Measurements from ENCODE around the gene DNMT3B.
A peak's percentile ranks its signal among the peaks of the same experiment; 100 is the strongest.

Gene DNMT3B

DNA sequence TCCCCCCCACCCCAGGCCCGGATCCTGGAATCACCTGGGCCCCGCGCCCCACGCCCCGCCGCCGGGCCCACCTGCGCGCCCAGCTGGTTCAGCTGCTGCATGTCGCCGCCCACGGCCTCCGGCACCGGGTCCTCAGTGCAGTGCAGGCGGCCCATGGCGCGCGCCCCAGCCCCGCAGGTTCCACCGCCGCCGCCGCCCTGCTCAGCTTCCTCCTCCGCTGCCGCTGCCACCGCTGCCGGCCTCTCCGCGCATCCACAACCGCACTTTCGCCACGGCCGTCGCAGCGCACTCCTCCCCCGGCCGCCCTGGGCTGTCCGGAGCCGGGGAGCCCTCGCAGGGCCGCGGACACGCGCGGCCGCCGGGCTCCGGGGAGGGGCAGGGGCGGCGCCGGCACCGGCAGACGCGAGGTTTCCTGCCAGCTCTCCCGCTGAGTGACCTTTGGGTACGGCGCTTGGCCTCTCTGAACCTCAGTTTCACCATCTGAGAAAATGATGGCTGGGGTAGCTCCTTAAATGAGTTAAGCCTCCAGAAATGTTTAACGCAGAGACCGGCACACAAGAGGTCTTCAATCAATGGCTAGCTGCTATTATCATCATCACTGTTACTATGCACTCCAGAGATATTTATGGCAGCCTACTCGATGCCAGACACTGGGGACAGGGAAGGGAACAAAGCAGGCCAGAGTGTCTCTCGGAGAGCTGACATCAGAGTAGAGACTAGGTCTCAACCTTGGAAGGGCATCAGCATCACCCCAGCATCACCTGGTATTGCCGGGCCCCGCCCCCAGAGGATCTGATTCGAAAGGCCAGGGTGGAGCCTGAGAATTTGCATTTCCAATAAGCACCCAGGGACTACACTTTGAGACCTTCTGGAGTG, 18.7 kb upstream of the DNMT3B start, which contains the start of gene COMMD7:
TSS of gene COMMD7 (minus strand) at position 231 of the 876 bp plus-strand sequence. CDS start at position 155, 76 bp downstream.
- peaks cover 29% of the 10 kb centered on the region; the same call in 1 of the 2 replicates for H3K79me2 ChIP-seq (ENCODE audit: insufficient read depth, low read depth)
- peaks cover 30% of the 10 kb centered on the region for H3K4me1 ChIP-seq (ENCODE audit: low read depth, poor library complexity, severe bottlenecking)
- H3K36me3 ChIP-seq (ENCODE audit: insufficient read depth), result no peaks in the 10 kb centered on the region
- H3K9ac ChIP-seq, result peak within 1 kb of the TSS; percentile 70
- TF ChIP-seq, protein P1, sequence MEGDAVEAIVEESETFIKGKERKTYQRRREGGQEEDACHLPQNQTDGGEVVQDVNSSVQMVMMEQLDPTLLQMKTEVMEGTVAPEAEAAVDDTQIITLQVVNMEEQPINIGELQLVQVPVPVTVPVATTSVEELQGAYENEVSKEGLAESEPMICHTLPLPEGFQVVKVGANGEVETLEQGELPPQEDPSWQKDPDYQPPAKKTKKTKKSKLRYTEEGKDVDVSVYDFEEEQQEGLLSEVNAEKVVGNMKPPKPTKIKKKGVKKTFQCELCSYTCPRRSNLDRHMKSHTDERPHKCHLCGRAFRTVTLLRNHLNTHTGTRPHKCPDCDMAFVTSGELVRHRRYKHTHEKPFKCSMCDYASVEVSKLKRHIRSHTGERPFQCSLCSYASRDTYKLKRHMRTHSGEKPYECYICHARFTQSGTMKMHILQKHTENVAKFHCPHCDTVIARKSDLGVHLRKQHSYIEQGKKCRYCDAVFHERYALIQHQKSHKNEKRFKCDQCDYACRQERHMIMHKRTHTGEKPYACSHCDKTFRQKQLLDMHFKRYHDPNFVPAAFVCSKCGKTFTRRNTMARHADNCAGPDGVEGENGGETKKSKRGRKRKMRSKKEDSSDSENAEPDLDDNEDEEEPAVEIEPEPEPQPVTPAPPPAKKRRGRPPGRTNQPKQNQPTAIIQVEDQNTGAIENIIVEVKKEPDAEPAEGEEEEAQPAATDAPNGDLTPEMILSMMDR (conservative IDR thresholded peaks at IDR 0.05; ENCODE audit: low read depth, low read length), result no peak
- peak within 1 kb of the TSS; percentile 41 for H3K27ac ChIP-seq
- peak within 1 kb of the TSS; percentile 89 for H3K4me2 ChIP-seq
- no peaks in the 10 kb centered on the region for H4K20me1 ChIP-seq (ENCODE audit: insufficient read depth)
- H2AFZ ChIP-seq (ENCODE audit: low read depth), result peak within 1 kb of the TSS; percentile 86
- no peaks in the 10 kb centered on the region for H3K27me3 ChIP-seq (ENCODE audit: insufficient read depth, low read depth)
- no peak within 1 kb of the TSS for H3K4me3 ChIP-seq (IDR thresholded peaks at IDR 0.05; ENCODE audit: insufficient read depth, low read depth, low read length)

DNA sequence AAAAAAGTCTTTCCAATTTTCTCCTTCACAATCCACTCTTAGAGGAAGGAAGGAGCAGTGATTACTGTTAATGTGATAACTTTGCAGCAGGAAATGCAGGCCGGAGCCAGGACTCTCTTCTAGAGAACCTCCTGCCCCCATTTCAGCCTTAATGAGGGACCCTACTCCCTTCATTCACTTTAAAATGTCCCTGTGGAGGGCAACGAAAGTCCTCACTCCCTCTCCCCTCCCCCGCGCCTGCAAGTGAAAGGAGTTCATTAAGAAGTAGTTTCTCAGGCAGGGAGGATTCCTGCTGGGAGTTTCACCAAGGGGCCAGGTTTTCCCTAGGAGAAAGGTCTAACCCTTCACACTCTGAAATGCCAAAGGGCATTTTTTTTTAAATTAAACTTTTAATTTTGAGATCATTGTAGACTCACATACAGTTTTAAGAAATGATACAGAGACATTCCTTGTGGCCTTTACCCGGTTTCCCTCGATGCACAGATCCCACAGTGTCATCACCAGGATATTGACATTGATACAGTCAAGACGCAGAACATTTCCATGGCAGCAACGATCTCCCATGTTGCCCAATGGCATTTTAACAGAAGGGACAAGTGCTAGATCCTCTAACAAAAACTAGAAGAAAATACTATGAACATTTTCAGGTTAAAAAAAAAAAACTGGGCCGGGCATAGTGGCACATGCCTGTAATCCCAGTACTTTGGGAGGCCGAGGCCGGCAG, 12.1 kb upstream of the DNMT3B start:
- Histone ChIP-seq H3K27ac (no peak overlapping the region), H4K20me1 (ENCODE audit: insufficient read depth) (no peaks in the 10 kb centered on the region), H3K4me3 (IDR thresholded peaks at IDR 0.05; ENCODE audit: insufficient read depth, low read depth, low read length) (no peak overlapping the region), H3K36me3 (ENCODE audit: insufficient read depth) (no peaks in the 10 kb centered on the region), H3K4me2 (0 out of 2 replicates have a peak overlapping the region, but pooled peaks have one; percentile 7), H3K4me1 (ENCODE audit: low read depth, poor library complexity, severe bottlenecking) (peaks cover 23% of the 10 kb centered on the region), H3K79me2 (ENCODE audit: insufficient read depth, low read depth) (no peaks in the 10 kb centered on the region), H3K27me3 (ENCODE audit: insufficient read depth, low read depth) (no peaks in the 10 kb centered on the region), H3K9ac (no peak overlapping the region), H2AFZ (ENCODE audit: low read depth) (peak overlapping the region; percentile 15; the same call in 1 of the 2 replicates)
- TF ChIP-seq, protein P1 (conservative IDR thresholded peaks at IDR 0.05; ENCODE audit: low read depth, low read length), result no peak

DNA sequence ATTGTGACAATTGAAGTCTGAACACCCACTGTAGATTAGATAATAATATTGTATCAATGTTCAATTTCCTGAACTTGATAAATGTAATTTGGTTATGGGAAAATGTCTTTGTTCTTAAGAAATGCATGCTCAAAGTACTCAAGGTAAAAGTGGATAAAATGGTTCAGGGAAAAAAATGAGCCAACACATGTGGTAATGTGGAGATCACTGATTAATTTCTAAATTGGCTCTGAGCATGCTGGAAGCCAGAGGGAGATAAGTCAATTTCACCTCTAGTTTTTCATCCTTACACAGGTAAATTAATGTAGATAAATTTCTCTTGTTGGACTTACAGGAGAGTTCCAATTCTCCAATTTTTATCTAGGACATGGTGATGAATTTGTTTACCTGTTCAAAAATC, 10.9 kb upstream of the DNMT3B start:
- Histone ChIP-seq H3K4me2 (no peak overlapping the region), H3K4me3 (IDR thresholded peaks at IDR 0.05; ENCODE audit: insufficient read depth, low read depth, low read length) (no peak overlapping the region), H3K79me2 (ENCODE audit: insufficient read depth, low read depth) (no peaks in the 10 kb centered on the region), H3K27me3 (ENCODE audit: insufficient read depth, low read depth) (no peaks in the 10 kb centered on the region), H3K4me1 (ENCODE audit: low read depth, poor library complexity, severe bottlenecking) (peaks cover 20% of the 10 kb centered on the region), H3K9ac (no peak overlapping the region), H2AFZ (ENCODE audit: low read depth) (no peak overlapping the region), H3K36me3 (ENCODE audit: insufficient read depth) (no peaks in the 10 kb centered on the region), H4K20me1 (ENCODE audit: insufficient read depth) (no peaks in the 10 kb centered on the region), H3K27ac (no peak overlapping the region)
- TF ChIP-seq, protein P1 (conservative IDR thresholded peaks at IDR 0.05; ENCODE audit: low read depth, low read length), result no peak

DNA sequence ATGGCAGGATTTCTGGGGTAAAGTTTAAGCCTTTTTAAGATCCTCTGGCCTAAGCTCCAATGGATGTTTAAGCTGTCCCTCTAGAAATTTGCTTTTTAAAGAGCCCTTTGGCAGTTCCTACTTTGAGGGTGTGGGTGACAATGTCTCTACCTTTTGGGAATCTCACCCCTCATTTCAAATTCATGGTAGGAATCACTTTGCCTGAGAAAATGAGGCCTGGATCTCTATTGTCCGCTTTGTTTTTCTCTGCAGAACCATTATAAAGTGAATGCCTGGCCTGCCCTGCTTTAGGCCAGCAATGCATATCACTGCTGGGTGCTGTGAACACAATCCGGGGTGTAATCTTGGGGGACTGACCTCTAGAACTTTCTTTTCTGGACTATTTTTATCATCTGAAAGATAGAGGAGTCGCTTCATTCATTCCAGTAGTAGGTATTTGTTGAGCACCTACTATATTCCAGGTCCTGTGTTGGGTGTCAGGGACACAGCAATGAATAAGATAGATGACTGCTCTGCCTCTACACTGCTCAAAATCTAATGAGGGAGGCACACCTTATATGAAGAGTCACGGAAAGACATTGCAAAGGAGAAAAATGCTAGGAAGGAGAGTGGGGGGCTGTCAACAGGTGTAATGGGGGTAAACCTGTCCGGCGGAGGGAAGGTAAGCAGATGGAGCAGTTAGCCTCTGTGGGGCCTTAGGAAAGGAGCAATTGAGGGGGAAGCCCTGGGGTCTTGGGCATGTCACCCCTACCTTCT, 10.3 kb upstream of the DNMT3B start:
- no peak overlapping the region for H3K9ac ChIP-seq
- no peak overlapping the region for H3K4me3 ChIP-seq (IDR thresholded peaks at IDR 0.05; ENCODE audit: insufficient read depth, low read depth, low read length)

More for the DNA sequence above, 10.3 kb upstream of the DNMT3B start:
- Histone ChIP-seq H3K27me3 (ENCODE audit: insufficient read depth, low read depth) (no peaks in the 10 kb centered on the region), H3K36me3 (ENCODE audit: insufficient read depth) (no peaks in the 10 kb centered on the region), H4K20me1 (ENCODE audit: insufficient read depth) (no peaks in the 10 kb centered on the region), H3K79me2 (ENCODE audit: insufficient read depth, low read depth) (no peaks in the 10 kb centered on the region), H2AFZ (ENCODE audit: low read depth) (no peak overlapping the region), H3K4me2 (no peak overlapping the region), H3K4me1 (ENCODE audit: low read depth, poor library complexity, severe bottlenecking) (peaks cover 20% of the 10 kb centered on the region), H3K27ac (no peak overlapping the region)
- TF ChIP-seq, protein P1 (conservative IDR thresholded peaks at IDR 0.05; ENCODE audit: low read depth, low read length), result no peak
